GM12865 (cell line): ENCODE measurements around the gene ALS2CL.

ENCODE experiments used
- DNase-seq: peaks from one replicate; pipeline ENCODE4 v3.0.0; 2010; ENCODE audit warnings: low read depth
- H3K4me3 ChIP-seq: 2 replicates; pipeline ENCODE4 v1.5.1; 2011; ENCODE audit warnings: mild to moderate bottlenecking, low read depth, low read length, control low read depth
- CTCF ChIP-seq: IDR thresholded peaks from 2 replicates; pipeline ENCODE4 v1.5.1; 2011; ENCODE audit warnings: low read length, control low read depth, low read depth, inconsistent platforms; ENCODE audit not compliant: insufficient read depth; ENCODE audit errors: missing control alignments

The ALS2CL gene

GRCh38 chr3:46711305-46711704, 17.8 kb upstream of the ALS2CL start:
- TF ChIP-seq CTCF: no peak
- no peak overlapping the region for H3K4me3 ChIP-seq
- no peak for DNase-seq

- DNase-seq: no peak
- no peak overlapping the region for H3K4me3 ChIP-seq
- no peak for TF ChIP-seq CTCF
Observed at GRCh38 chr3:46710671-46711295, 17.3 kb upstream of the ALS2CL start.

- no peak for TF ChIP-seq CTCF
- H3K4me3 ChIP-seq: no peak overlapping the region
- DNase-seq: no peak
Observed at GRCh38 chr3:46710229-46710628, 16.8 kb upstream of the ALS2CL start.

- TF ChIP-seq CTCF: no peak
- no peak for DNase-seq
- no peak overlapping the region for H3K4me3 ChIP-seq
Observed at GRCh38 chr3:46709721-46710120, 16.2 kb upstream of the ALS2CL start.

DNA sequence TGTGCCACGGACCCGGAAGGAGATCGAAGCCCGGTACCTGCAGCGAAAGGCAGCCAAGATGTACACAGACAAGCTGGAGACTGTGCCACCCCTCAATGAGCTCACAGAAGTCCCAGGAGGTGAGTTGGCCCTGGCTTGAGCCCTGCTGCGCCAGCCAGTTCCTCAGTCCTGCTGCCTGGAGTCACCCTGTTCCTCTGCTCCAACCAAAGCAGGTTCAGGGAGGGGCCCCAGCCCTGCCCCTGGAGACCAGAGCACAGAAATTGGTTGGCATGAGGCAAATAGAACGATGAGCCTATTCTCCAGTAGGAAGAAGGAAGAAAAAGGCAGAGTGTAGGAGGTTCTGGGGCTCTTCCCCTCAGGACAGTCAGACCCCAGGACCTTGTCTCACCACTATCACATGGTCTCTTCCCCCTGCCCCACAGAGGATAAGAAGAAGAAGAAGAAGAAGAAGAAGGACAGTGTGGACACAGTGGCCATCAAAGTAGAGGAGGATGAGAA, 15.7 kb upstream of the ALS2CL start:
- DNase-seq: no peak
- H3K4me3 ChIP-seq: no peak overlapping the region
- TF ChIP-seq CTCF: no peak

- no peak for DNase-seq
- no peak for TF ChIP-seq CTCF
- H3K4me3 ChIP-seq: no peak overlapping the region
Observed at GRCh38 chr3:46708401-46709156, 15.1 kb upstream of the ALS2CL start.
